GM18519 (cell line): Measurements from ENCODE around the gene ZCCHC13.
"Not testable (repeated sequence)": the region's sequence is repeated elsewhere in the genome, so short reads cannot be mapped to it uniquely, and the experiment has no call there.

Experiments
- ATAC-seq: cut with Tn5 transposase; IDR thresholded peaks from one replicate; pipeline ENCODE4 v1.9.1; 2021; ENCODE audit warnings: mild to moderate bottlenecking, moderate library complexity; ENCODE audit not compliant: unreplicated experiment, low FRiP score

Gene ZCCHC13

GRCh38 chrX:74319321-74319720 lies 15.3 kb downstream of the ZCCHC13 start:
- ATAC-seq, result not testable (repeated sequence)

DNA sequence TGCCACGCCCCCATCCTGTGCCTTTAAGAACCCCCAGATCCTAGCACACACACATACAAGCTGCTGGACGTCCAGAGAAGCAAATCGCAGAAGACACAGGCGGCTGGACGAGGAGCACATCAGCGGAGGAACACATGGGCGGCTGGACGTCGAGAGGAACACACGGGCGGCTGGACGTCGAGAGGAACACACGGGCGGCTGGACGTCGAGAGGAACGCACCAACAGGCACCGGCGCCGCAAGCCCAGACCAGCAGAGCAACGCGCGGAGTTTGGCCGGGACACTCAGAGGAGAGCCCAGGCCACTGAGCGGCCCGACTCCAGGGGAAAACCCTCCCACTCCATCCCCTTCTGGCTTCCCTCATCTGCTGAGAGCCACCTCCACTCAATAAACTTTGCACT lies 17.2 kb downstream of the ZCCHC13 start:
- no peak for ATAC-seq

- ATAC-seq, result no peak
Measured at GRCh38 chrX:74324131-74324530, 20.2 kb downstream of the ZCCHC13 start.

DNA sequence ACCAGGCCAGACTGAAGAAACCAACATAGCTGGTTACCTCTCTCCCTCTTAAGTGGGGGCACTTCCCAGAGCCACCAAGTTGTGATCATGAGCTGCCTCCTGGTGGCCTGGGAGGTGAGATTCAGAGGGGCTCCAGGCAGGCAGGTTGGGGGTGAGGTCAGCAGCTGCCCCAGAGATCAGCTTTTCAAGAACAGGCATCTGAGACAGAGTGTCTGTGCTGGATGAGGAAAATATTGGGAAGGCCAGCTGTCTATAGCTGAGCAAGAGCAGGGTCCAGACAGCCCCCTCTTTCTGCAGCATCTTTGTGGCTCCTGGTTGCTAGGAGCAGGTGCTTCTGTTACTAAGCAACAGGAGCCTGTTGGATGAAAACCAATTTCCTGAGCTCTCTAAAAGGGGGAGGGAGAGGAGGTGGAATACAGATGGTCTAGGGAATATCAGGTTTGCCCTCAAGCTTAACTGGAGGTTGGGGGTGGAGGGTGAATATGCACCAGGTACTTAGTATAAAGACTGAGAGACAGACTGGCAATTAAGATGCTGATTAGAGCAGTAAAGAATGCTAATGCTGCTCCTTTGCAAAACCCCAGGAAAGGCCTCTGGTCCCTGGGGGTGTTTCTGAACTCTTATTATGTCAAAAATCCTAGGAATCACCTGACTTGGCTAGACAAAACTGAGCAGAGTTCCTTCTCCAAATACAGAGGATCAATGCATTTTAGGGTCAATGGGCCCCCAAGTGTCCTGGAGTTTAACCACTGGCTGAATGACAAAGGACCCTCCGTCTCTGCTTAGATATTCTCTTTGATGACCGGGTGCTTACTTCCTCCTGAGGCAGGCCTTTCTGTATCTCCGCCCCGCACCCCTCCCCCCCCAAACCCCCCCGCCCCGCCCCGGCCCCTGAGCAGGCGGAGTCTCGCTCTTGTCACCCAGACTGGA lies 21.4 kb downstream of the ZCCHC13 start:
- no peak for ATAC-seq

- no peak for ATAC-seq
Measured at GRCh38 chrX:74338852-74339251, 34.9 kb downstream of the ZCCHC13 start.

DNA sequence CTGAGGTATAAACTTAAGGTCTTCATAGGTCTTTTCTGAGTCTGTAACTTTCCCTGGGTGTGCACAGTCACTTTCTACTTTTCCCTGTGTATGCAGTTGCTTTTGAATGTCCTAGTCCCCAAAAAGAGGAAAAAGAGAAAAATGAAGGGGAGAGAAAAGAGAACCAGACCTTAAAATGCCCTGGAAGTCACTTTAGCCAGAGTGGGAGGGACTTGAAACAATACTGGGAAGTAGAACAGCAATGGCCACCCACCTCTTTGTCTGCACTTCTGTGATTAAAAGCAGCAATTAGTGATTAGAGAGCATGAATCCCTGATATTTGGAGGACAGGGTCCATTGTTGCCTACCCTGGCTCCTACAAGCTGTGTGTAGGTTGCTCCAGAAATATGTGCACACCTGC lies 36.1 kb downstream of the ZCCHC13 start:
- ATAC-seq, result no peak

GRCh38 chrX:74342211-74342610 lies 38.2 kb downstream of the ZCCHC13 start:
- not testable (repeated sequence) for ATAC-seq

DNA sequence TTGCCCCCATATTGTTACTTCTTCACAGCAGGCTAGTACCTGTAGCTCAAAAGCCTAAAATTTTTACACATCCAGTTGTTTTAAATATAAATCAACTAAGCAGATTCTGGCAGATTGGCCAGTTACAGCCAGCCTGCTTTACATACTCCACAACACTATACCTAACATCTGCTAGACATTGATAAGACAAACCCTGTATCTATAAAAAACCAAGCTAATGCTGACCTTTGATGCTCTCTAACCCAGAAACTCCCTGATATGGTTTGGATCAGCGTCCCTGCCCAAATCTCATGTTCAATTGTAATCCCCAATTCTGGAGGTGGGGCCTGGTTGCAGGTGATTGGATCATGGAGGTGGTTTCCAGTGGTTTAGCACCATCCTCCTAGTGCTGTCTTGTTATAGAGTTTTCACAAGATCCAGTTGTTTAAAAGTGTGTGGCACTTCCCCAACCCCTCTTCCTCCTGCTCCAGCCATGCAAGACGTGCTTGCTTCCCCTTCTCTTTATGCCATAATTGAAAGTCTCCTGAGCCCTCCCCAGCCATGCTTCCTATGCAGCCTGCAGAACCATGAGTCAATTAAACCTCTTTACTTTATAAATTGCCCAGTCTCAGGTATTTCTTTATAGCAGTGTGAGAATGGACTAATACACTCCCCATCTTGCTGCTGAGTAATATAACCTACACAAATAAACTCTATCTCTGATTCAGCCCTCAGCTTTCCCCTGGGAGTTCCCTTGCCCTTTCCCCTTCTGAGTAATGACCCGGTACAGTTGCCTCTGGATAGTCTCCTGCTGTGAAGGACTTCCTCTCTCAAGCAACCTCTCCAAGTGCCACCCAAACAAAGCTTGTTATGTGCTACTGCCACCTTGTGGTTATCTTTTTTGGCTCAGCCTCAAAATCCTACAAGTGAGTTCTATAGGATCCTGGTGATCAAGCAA lies 39.6 kb downstream of the ZCCHC13 start:
- peak; percentile 49 for ATAC-seq

GRCh38 chrX:74344280-74344622 lies 40.3 kb downstream of the ZCCHC13 start:
- ATAC-seq, result peak; percentile 23

- ATAC-seq, result no peak
Measured at GRCh38 chrX:74346088-74346487, 42.1 kb downstream of the ZCCHC13 start.

DNA sequence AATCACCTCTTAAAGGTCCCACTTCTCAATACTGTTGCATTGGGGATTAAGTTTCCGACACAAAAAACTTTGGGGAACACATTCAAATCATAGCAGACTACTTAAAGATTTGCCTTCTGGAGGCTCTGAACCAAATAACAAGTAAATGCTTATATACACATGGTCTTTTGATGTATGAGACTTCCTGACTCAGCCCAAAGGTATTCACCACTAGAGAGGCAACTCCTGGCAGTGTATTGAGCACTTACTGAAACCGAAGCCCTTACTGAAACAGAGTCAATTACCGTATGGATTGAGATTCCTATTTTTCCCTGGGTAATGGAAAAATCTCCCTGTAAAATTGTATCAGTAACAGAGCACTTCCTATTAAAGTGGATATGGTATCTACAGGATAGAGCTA lies 45.4 kb downstream of the ZCCHC13 start:
- ATAC-seq, result no peak

- no peak for ATAC-seq
Measured at GRCh38 chrX:74351760-74352159, 47.8 kb downstream of the ZCCHC13 start.

GRCh38 chrX:74353984-74354383 lies 50.0 kb downstream of the ZCCHC13 start:
- ATAC-seq, result no peak
